ENCODE results near the gene PINLYP. TPM values are rescaled to one million over a fixed set of nuclear protein-coding genes. Genes with fewer than 3 reads are reported as not detected.

PINLYP gene
- total and polyA plus RNA-seq, 9 donors, result 4.6 to 7.7 (median 5.9) TPM

DNA sequence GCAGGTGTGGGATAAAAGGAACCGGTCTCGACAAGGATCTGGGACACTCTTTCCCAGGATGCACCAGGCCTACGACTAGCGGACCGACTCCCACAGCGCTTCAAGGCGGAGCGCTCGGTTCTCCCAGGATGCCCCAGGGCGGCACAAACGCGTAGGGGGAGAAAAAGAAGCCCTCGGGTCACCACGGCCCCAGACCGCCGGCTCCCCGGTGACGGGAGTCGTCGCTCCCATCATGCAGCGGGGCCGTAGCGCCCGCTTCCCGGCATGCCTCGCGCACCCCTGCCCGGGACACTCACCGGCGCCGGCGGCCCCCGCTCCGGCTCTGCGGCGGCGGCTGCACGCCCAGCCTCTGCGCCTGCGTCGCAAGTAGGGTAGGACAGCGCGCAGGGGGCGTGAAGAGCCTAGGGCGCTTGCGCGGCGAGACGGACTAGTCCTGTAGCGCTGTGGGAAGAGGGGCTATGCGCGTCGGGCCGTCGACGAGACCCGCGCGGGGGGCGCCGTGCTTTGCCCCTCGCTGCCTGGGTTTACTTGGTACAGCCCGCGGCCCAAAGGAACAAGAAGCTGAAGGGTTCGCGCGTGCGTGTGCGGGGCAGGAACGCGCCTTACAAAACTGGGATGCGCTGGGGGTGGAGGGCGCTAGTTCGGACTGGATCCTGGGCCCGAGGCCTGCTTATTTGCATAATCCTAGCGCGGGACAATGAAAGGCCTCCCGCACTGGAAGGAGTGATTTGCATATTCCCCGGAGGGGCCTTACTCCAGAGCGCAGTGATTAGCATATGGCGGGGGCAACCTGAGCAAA lies 43.9 kb downstream of the PINLYP start, which contains the start of gene ZNF428:
Gene ZNF428 (minus strand): TSS at position 368 of the 799 bp plus-strand sequence. CDS start 5,325 bp downstream, outside the sequence.
- peaks cover 12% of the 10 kb centered on the region for H3K4me1 ChIP-seq (ENCODE audit: control insufficient read depth, insufficient read depth, low read length)
- no peaks in the 10 kb centered on the region for H3K36me3 ChIP-seq (ENCODE audit: control insufficient read depth, insufficient read depth, low read length)
- peak within 1 kb of the TSS; percentile 93 for H3K4me3 ChIP-seq (ENCODE audit: low read length)
- peak within 1 kb of the TSS; percentile 98 for H3K27ac ChIP-seq (ENCODE audit: low read length)
- peak; percentile 96 for DNase-seq
- no peaks in the 10 kb centered on the region for H3K27me3 ChIP-seq (ENCODE audit: control insufficient read depth, insufficient read depth, low read length)
- WGBS (ENCODE audit: insufficient coverage), result under 1% methylated on average over 81 of the region's 81 CpGs
- H3K9me3 ChIP-seq (replicated peaks; ENCODE audit: control insufficient read depth, low read depth, low read length), result no peaks in the 10 kb centered on the region

DNA sequence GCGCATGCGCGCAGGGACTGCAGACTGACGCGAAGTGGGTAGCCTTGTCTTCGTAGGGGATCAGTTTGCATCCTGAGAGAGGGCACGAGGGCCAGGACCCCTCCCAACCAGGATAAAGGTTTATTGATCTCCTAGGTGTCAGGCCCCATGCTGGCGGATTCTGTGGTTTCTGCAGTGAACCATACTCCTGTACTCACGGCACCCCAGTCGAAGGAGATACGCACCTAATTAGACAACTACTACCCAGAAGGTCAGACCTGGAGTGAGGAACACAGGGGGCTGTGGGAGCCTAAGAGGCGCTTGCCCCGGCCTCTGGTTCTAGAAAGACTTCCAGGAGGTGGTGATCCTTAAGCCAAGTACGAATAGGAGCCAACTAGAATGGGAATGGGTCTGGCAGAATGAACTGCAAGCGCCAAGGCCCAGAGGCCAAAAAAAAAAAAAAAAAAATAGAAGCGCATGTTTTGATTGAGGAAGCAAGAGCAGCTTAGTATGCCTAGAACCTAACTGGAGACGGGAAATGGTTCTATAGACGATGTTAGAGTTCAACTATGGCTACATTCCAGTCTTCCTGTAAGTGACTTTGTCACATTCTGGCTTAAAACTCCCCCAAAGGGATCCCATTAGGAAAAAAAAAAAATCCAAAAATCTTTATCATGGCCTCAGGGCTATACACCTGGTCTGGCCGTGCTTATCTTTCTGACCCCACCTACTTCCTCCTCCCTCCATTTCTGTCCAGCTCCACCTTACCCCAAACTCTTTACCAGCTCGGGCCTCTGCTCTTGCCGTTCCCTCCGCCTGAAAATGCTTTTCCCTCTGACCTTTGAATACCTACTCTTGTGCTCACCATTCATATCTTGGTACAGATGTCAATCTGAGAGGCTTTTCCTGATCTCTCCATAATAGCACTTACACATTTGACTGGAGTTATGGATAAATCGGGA lies 44.7 kb downstream of the PINLYP start:
- WGBS (ENCODE audit: insufficient coverage), result 35% methylated on average over 15 of the region's 23 CpGs
- Histone ChIP-seq H3K4me3 (ENCODE audit: low read length) (peak overlapping the region; percentile 93), H3K9me3 (replicated peaks; ENCODE audit: control insufficient read depth, low read depth, low read length) (no peaks in the 10 kb centered on the region), H3K27me3 (ENCODE audit: control insufficient read depth, insufficient read depth, low read length) (no peaks in the 10 kb centered on the region), H3K27ac (ENCODE audit: low read length) (peak overlapping the region; percentile 98), H3K36me3 (ENCODE audit: control insufficient read depth, insufficient read depth, low read length) (no peaks in the 10 kb centered on the region), H3K4me1 (ENCODE audit: control insufficient read depth, insufficient read depth, low read length) (peaks cover 12% of the 10 kb centered on the region)
- DNase-seq, result peak; percentile 32

DNA sequence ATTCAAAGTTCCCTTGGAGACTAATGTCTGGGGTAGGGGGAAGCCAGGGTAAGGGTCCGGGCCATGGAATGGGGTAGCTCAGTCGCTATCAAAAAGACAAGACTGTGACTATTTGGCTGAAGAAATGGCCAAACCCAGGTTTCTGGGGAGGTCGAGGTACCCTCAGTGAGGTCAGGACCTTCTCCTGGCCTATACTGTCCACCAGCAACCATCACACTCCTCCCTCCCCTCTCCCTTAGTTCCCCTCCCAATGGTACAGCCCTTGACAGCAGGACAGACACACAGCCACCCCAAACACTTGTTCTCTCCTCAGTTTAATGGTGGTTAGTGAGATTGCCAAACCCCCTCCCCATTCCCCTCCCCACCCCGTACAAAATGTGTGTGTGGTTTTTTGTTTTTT lies 46.5 kb downstream of the PINLYP start:
- DNase-seq, result no peak
- H3K9me3 ChIP-seq (replicated peaks; ENCODE audit: control insufficient read depth, low read depth, low read length), result no peaks in the 10 kb centered on the region
- H3K4me3 ChIP-seq (ENCODE audit: low read length), result no peak overlapping the region
- H3K27ac ChIP-seq (ENCODE audit: low read length), result no peak overlapping the region
- H3K36me3 ChIP-seq (ENCODE audit: control insufficient read depth, insufficient read depth, low read length), result no peaks in the 10 kb centered on the region
- H3K4me1 ChIP-seq (ENCODE audit: control insufficient read depth, insufficient read depth, low read length), result peaks cover 12% of the 10 kb centered on the region
- no peaks in the 10 kb centered on the region for H3K27me3 ChIP-seq (ENCODE audit: control insufficient read depth, insufficient read depth, low read length)
- WGBS (ENCODE audit: insufficient coverage), result 85% methylated on average over 3 of the region's 4 CpGs

DNA sequence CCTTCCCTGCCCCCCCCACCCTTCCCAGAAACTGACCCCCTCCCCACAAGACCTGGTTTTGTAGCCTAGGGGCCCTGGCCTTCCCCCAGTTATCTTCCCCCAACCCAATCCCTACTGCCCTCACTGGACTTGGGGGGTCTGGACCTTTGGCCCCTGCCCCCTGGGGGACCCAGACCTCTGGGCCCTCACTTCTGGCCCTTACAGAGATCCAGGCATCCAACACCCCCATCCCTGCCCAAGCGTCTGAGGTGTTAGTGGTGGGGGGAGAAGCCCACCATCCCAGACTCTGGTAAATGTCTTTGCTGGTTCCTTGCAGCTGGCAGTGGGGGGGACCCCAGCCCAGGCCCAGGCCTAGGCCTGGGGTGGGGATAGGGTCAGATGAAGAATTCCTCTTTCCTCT lies 47.4 kb downstream of the PINLYP start:
- Histone ChIP-seq H3K36me3 (ENCODE audit: control insufficient read depth, insufficient read depth, low read length) (no peaks in the 10 kb centered on the region), H3K27me3 (ENCODE audit: control insufficient read depth, insufficient read depth, low read length) (no peaks in the 10 kb centered on the region), H3K4me3 (ENCODE audit: low read length) (no peak overlapping the region), H3K27ac (ENCODE audit: low read length) (no peak overlapping the region), H3K9me3 (replicated peaks; ENCODE audit: control insufficient read depth, low read depth, low read length) (no peaks in the 10 kb centered on the region), H3K4me1 (ENCODE audit: control insufficient read depth, insufficient read depth, low read length) (peaks cover 12% of the 10 kb centered on the region)
- no peak for DNase-seq
- no CpG with 5 or more reads among the region's 1 CpG for WGBS (ENCODE audit: insufficient coverage)

DNA sequence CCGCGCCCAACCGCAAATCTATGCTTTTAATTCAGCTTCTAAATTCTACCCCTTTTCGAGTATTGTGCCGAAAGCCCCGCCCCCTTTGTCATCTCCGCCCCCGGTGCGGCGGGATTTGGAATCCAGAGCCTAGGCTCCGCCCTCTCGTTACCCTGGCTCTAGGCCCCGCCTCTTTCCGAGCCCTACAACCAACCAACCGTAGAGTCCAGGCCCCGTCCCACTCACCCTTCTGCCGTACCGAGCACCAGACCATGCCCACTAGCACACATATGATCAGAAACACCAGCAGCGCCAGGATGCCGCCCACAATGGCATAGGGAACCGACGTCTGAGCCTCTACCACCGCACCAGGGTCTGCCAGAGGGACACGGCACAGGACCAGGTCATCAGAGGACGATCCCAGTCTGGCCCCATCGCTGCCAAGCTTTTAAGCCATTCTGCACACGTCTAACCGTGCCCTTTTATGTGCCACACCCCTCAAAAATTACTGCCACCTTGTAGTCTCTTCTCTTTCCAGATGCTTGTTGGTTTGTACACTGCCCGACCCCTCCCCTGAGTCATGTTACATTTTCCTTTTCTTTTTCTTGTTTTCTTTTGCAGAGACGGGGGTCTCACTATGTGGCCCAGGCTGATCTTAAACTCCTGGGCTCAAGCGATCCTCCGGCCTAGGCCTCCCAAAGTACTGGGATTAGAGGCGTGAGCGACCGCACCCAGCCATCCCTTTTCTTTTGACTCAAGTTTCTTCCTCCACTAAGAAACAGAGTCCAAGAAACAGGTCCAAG lies 48.5 kb downstream of the PINLYP start:
- no peaks in the 10 kb centered on the region for H3K9me3 ChIP-seq (replicated peaks; ENCODE audit: control insufficient read depth, low read depth, low read length)
- no peaks in the 10 kb centered on the region for H3K36me3 ChIP-seq (ENCODE audit: control insufficient read depth, insufficient read depth, low read length)
- H3K4me1 ChIP-seq (ENCODE audit: control insufficient read depth, insufficient read depth, low read length), result peaks cover 6% of the 10 kb centered on the region
- H3K27me3 ChIP-seq (ENCODE audit: control insufficient read depth, insufficient read depth, low read length), result no peaks in the 10 kb centered on the region
- no peak for DNase-seq
- no peak overlapping the region for H3K4me3 ChIP-seq (ENCODE audit: low read length)
- no peak overlapping the region for H3K27ac ChIP-seq (ENCODE audit: low read length)
- WGBS (ENCODE audit: insufficient coverage), result 73% methylated on average over 33 of the region's 35 CpGs

DNA sequence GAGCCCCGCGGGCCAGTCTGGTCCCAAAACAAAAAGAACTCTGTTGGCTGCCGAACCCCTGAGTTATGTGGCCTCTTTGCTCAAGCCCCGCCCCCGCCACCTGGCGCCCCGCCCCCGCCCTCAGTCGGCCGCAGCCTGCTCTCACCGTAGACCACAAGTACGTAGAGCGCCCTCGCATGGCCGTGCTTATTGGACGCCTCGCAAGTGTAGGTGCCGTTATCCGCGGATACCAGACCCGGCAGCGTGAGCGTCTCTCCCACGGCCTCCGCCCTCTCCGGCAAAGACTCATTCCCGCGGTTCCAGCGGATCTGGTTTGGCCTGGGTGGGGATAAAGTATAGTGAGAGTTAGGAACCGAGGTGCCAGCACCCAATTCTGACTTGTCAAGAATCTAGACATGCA lies 49.3 kb downstream of the PINLYP start:
- Histone ChIP-seq H3K36me3 (ENCODE audit: control insufficient read depth, insufficient read depth, low read length) (no peaks in the 10 kb centered on the region), H3K27me3 (ENCODE audit: control insufficient read depth, insufficient read depth, low read length) (no peaks in the 10 kb centered on the region), H3K4me1 (ENCODE audit: control insufficient read depth, insufficient read depth, low read length) (peaks cover 5% of the 10 kb centered on the region), H3K4me3 (ENCODE audit: low read length) (no peak overlapping the region), H3K27ac (ENCODE audit: low read length) (no peak overlapping the region), H3K9me3 (replicated peaks; ENCODE audit: control insufficient read depth, low read depth, low read length) (no peaks in the 10 kb centered on the region)
- DNase-seq, result peak; percentile 27
- 17% methylated on average over 17 of the region's 30 CpGs for WGBS (ENCODE audit: insufficient coverage)

DNA sequence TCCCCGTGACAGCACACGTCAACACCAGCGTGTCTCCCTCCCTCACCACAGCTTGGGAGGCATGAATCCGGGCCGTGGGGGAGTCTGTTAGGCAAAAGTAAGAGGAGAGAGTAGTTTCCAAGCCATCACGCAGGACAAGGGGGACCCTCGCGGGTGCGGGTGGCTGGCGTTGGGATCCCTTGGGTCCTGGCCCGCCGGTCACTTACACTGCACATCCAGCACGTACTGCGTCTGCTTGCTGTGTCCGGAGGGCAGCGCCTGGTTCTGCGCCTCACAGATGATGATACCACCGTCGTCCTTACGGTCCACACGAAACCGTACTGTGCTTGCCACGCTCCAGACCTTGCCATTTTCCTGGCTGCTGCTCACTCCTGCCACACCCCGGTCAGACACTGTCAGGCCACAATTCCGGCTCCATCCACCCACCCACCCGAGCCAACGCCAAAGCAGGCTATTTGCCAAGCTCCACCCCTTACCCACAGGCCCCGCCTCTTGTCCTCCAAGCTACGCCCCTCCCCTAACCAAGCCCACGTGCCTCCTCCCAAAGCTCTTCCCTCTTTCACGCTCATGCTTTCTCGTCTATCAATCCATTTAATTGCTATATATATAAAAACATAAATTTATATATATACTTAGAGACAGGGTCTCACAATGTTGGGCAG lies 50.4 kb downstream of the PINLYP start:
- no peaks in the 10 kb centered on the region for H3K9me3 ChIP-seq (replicated peaks; ENCODE audit: control insufficient read depth, low read depth, low read length)
- DNase-seq, result no peak
- no peaks in the 10 kb centered on the region for H3K27me3 ChIP-seq (ENCODE audit: control insufficient read depth, insufficient read depth, low read length)
- no peaks in the 10 kb centered on the region for H3K36me3 ChIP-seq (ENCODE audit: control insufficient read depth, insufficient read depth, low read length)
- no peak overlapping the region for H3K27ac ChIP-seq (ENCODE audit: low read length)
- 78% methylated on average over 22 of the region's 32 CpGs for WGBS (ENCODE audit: insufficient coverage)
- H3K4me3 ChIP-seq (ENCODE audit: low read length), result no peak overlapping the region
- no peaks in the 10 kb centered on the region for H3K4me1 ChIP-seq (ENCODE audit: control insufficient read depth, insufficient read depth, low read length)

DNA sequence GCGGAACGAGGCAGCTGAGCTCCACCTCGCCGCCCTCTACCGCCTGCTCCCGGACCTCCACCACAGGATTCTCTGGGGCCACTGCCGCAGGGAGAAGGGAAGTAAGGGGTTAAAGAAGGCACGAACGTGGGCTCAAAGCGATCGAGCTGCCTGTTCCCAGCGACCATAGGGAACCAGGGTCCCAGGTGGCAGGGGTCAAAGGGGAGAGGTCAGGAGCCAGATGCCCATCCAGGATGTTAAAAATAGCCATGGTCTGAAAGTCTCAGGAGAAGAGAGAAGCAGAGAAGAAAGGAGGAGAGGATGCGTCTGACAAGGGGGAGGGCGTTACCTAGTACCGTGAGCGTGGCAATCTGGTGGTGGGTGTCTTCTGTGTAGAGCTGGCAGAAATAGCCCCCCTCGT lies 51.2 kb downstream of the PINLYP start:
- no peak for DNase-seq
- 39% methylated on average over 8 of the region's 17 CpGs for WGBS (ENCODE audit: insufficient coverage)
- Histone ChIP-seq H3K27ac (ENCODE audit: low read length) (no peak overlapping the region), H3K4me3 (ENCODE audit: low read length) (no peak overlapping the region), H3K9me3 (replicated peaks; ENCODE audit: control insufficient read depth, low read depth, low read length) (no peaks in the 10 kb centered on the region), H3K36me3 (ENCODE audit: control insufficient read depth, insufficient read depth, low read length) (no peaks in the 10 kb centered on the region), H3K4me1 (ENCODE audit: control insufficient read depth, insufficient read depth, low read length) (no peaks in the 10 kb centered on the region), H3K27me3 (ENCODE audit: control insufficient read depth, insufficient read depth, low read length) (no peaks in the 10 kb centered on the region)

DNA sequence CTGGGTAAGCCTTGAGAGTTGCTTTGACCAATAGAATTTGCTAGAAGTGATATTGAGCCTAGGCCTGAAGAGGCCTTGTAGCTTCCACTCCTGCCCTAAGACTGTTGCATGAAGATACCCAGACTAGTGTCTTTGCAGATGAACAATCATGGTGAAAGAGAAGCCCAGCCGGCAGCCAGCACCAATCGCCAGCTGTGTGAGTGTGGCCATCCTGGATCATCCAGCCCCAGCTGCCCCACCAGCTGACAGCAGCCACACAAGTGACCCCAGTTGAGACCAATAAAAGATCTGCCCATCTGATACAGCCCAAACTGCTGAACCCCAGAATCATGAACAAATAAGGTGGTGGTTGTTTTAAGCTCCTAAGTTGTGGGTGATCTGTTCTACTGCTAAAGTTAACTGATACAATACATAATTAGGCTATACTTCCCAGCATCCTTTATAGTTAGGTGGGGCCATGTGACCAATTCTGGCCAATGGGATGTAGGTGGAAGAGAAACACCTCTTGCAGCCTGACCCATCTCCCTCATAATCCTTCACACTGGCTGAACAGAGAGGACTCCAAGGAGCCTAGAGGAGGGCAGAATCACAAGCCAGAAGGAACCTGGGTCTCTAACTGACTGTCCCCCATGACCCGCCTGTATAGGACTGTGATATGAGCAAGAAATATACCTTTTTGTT lies 53.2 kb downstream of the PINLYP start:
- no peaks in the 10 kb centered on the region for H3K36me3 ChIP-seq (ENCODE audit: control insufficient read depth, insufficient read depth, low read length)
- no peak for DNase-seq
- WGBS (ENCODE audit: insufficient coverage), result 75% methylated on average over 2 of the region's 3 CpGs
- H3K27me3 ChIP-seq (ENCODE audit: control insufficient read depth, insufficient read depth, low read length), result no peaks in the 10 kb centered on the region
- H3K27ac ChIP-seq (ENCODE audit: low read length), result no peak overlapping the region
- no peak overlapping the region for H3K4me3 ChIP-seq (ENCODE audit: low read length)
- H3K4me1 ChIP-seq (ENCODE audit: control insufficient read depth, insufficient read depth, low read length), result no peaks in the 10 kb centered on the region
- no peaks in the 10 kb centered on the region for H3K9me3 ChIP-seq (replicated peaks; ENCODE audit: control insufficient read depth, low read depth, low read length)

All from muscle of leg (tissue), 11 donors.